HepG2 (cell line): Measurements from ENCODE around the gene INAFM1. TPM values are rescaled to one million over a fixed set of nuclear protein-coding genes. Genes with fewer than 3 reads are reported as not detected.

Experiments
- ATF6 ChIP-seq: sonication (generic); formaldehyde crosslinking; conservative IDR thresholded peaks from 2 replicates; pipeline ENCODE4 v1.4.0; 2020; ENCODE audit warnings: missing genetic modification reagents
- DZIP1 ChIP-seq: sonication (generic); formaldehyde crosslinking; IDR thresholded peaks from 2 replicates; pipeline ENCODE4 v1.5.0; 2020; ENCODE audit warnings: mild to moderate bottlenecking, missing genetic modification reagents
- ELF4 ChIP-seq: sonication (generic); formaldehyde crosslinking; IDR thresholded peaks from 2 replicates; pipeline ENCODE4 v1.5.0; 2020; ENCODE audit warnings: missing genetic modification reagents, mild to moderate bottlenecking, moderate library complexity, borderline replicate concordance
- HMGXB3 ChIP-seq: sonication (generic); formaldehyde crosslinking; IDR thresholded peaks from 2 replicates; pipeline ENCODE4 v1.4.0; 2020; ENCODE audit warnings: missing genetic modification reagents, borderline replicate concordance
- PHF5A ChIP-seq: IDR thresholded peaks from one replicate; pipeline ENCODE4 v1.6.1; 2018; ENCODE audit warnings: low read depth, missing genetic modification reagents; ENCODE audit not compliant: unreplicated experiment
- REXO4 ChIP-seq: sonication (generic); formaldehyde crosslinking; IDR thresholded peaks from 2 replicates; pipeline ENCODE4 v1.8.0; 2022; ENCODE audit warnings: missing genetic modification reagents, mild to moderate bottlenecking, borderline replicate concordance
- SNAPC5 ChIP-seq: sonication (generic); formaldehyde crosslinking; IDR thresholded peaks from 2 replicates; pipeline ENCODE4 v1.8.1; 2023; ENCODE audit warnings: mild to moderate bottlenecking, missing genetic modification reagents, borderline replicate concordance
- TSC22D2 ChIP-seq: sonication (generic); formaldehyde crosslinking; IDR thresholded peaks from 2 replicates; pipeline ENCODE4 v1.5.1; 2020; ENCODE audit warnings: missing genetic modification reagents, mild to moderate bottlenecking, borderline replicate concordance
- ZFP41 ChIP-seq: sonication (generic); formaldehyde crosslinking; IDR thresholded peaks from 2 replicates; pipeline ENCODE4 v1.4.0; 2020; ENCODE audit warnings: mild to moderate bottlenecking, missing genetic modification reagents, borderline replicate concordance
- ZNF317 ChIP-seq: sonication (generic); formaldehyde crosslinking; IDR thresholded peaks from 2 replicates; pipeline ENCODE4 v1.5.0; 2020; ENCODE audit warnings: mild to moderate bottlenecking, missing genetic modification reagents
- ZNF512B ChIP-seq: sonication (generic); formaldehyde crosslinking; IDR thresholded peaks from 2 replicates; pipeline ENCODE4 v1.5.1; 2020; ENCODE audit warnings: missing genetic modification reagents, mild to moderate bottlenecking, borderline replicate concordance
- ZNF558 ChIP-seq: sonication (generic); formaldehyde crosslinking; IDR thresholded peaks from 2 replicates; pipeline ENCODE4 v1.9.0; 2022; ENCODE audit warnings: mild to moderate bottlenecking, missing genetic modification reagents, borderline replicate concordance
- ZNF614 ChIP-seq: IDR thresholded peaks from 2 replicates; pipeline ENCODE4 v1.6.1; 2018; ENCODE audit warnings: missing biosample characterization, missing genetic modification reagents, inconsistent platforms, borderline replicate concordance
- ZNF713 ChIP-seq: sonication (generic); formaldehyde crosslinking; IDR thresholded peaks from 2 replicates; pipeline ENCODE4 v1.4.0; 2020; ENCODE audit warnings: mild to moderate bottlenecking, missing genetic modification reagents
- ZNF761 ChIP-seq: sonication (generic); formaldehyde crosslinking; conservative IDR thresholded peaks from 2 replicates; pipeline ENCODE4 v1.4.0; 2020; ENCODE audit warnings: mild to moderate bottlenecking, missing genetic modification reagents
- ZSCAN22 ChIP-seq: sonication (generic); formaldehyde crosslinking; IDR thresholded peaks from 2 replicates; pipeline ENCODE4 v1.4.0; 2020; ENCODE audit warnings: mild to moderate bottlenecking, missing genetic modification reagents
- polyA plus RNA-seq, 8 experiments: library from polyadenylated mRNA; depleted of rRNA in 3 of 8; stranded (reverse) in 7 of 8; unstranded in 1 of 8; fragments of >200 nt; fragmentation: Illumina TruSeq in 4 of 8; extraction: Trizol in 4 of 8; gene quantifications; 2 replicates each; pipeline versions ENCODE4 v1.2.1 to v1.2.3, GENCODE V29; 2011 to 2016; ENCODE audit warnings: low read depth in 4 of 8, missing spikeins in 1 of 8, mixed read lengths in 1 of 8; ENCODE audit not compliant: insufficient read depth in 1 of 8
- total RNA-seq, 5 experiments: library from RNA; depleted of rRNA; stranded (reverse); fragments of >200 nt; fragmentation: Illumina TruSeq; extraction: Trizol; gene quantifications; 2 replicates each; pipeline ENCODE4 v1.2.3, GENCODE V29; 2016; ENCODE audit warnings: low read depth in 1 of 5

INAFM1 gene
- total and polyA plus RNA-seq, 2 of the 13 experiments (the other 11 are each of a cell fraction or from before 2014, with no cell fraction given): 0.88 to 1.9 TPM

GRCh38 chr19:47228168-47228936, 46.3 kb upstream of the INAFM1 start (continued):
- TF ChIP-seq HMGXB3 (CRISPR knock-in tag) (no peak), ZNF713 (no peak), ATF6 (no peak), ZNF512B (CRISPR knock-in tag) (no peak), ZNF761 (CRISPR knock-in tag) (no peak), REXO4 (no peak), ZSCAN22 (CRISPR knock-in tag) (no peak), ZNF558 (no peak), ELF4 (CRISPR knock-in tag) (no peak), DZIP1 (CRISPR knock-in tag) (no peak), PHF5A (CRISPR knock-in tag) (no peak), SNAPC5 (no peak), ZNF614 (CRISPR knock-in tag) (peak; percentile 50; the same call in 1 of the 2 replicates), TSC22D2 (CRISPR knock-in tag) (no peak), ZFP41 (CRISPR knock-in tag) (no peak), ZNF317 (no peak)
